ENCODE measurements around the gene STPG2.

The STPG2 gene

GRCh38 chr4:97953171-97953941, 189.9 kb downstream of the STPG2 start:
- no peaks in the 10 kb centered on the region for H4K20me1 ChIP-seq (ENCODE audit: insufficient read depth, low read length)
- H3K4me2 ChIP-seq (ENCODE audit: low read length) = no peak overlapping the region
- H3K79me2 ChIP-seq (ENCODE audit: low read length) = no peaks in the 10 kb centered on the region
- H3K9me3 ChIP-seq (ENCODE audit: insufficient read depth, low read length) = no peaks in the 10 kb centered on the region
- H3K4me1 ChIP-seq (ENCODE audit: low read length) = no peaks in the 10 kb centered on the region
- TF ChIP-seq EZH2phosphoT487 (IDR thresholded peaks at IDR 0.05; ENCODE audit: low read depth) = no peak
- TF ChIP-seq CTCF (IDR thresholded peaks at IDR 0.05; ENCODE audit: low read depth, low read length) = no peak
- H3K27ac ChIP-seq (ENCODE audit: low read length) = no peak overlapping the region
- no peak overlapping the region for H2AFZ ChIP-seq (ENCODE audit: low read depth, low read length)
- no peak overlapping the region for H3K9ac ChIP-seq (ENCODE audit: low read length)
- H3K36me3 ChIP-seq (replicated peaks; ENCODE audit: low read depth, low read length) = no peaks in the 10 kb centered on the region
- H3K4me3 ChIP-seq (ENCODE audit: low read length) = no peak overlapping the region
- no peaks in the 10 kb centered on the region for H3K27me3 ChIP-seq (ENCODE audit: low read depth, low read length)

- Histone ChIP-seq H3K4me3 (ENCODE audit: low read length) (no peak overlapping the region), H3K36me3 (replicated peaks; ENCODE audit: low read depth, low read length) (no peaks in the 10 kb centered on the region), H3K9ac (ENCODE audit: low read length) (no peak overlapping the region), H4K20me1 (ENCODE audit: insufficient read depth, low read length) (no peaks in the 10 kb centered on the region), H2AFZ (ENCODE audit: low read depth, low read length) (no peak overlapping the region), H3K79me2 (ENCODE audit: low read length) (no peaks in the 10 kb centered on the region), H3K4me2 (ENCODE audit: low read length) (no peak overlapping the region), H3K9me3 (ENCODE audit: insufficient read depth, low read length) (no peaks in the 10 kb centered on the region), H3K4me1 (ENCODE audit: low read length) (no peaks in the 10 kb centered on the region), H3K27me3 (ENCODE audit: low read depth, low read length) (no peaks in the 10 kb centered on the region), H3K27ac (ENCODE audit: low read length) (no peak overlapping the region)
- TF ChIP-seq EZH2phosphoT487 (IDR thresholded peaks at IDR 0.05; ENCODE audit: low read depth) = no peak
- no peak for TF ChIP-seq CTCF (IDR thresholded peaks at IDR 0.05; ENCODE audit: low read depth, low read length)
Measured at GRCh38 chr4:97952763-97953162, 190.5 kb downstream of the STPG2 start.

- H4K20me1 ChIP-seq (ENCODE audit: insufficient read depth, low read length) = no peaks in the 10 kb centered on the region
- no peaks in the 10 kb centered on the region for H3K36me3 ChIP-seq (replicated peaks; ENCODE audit: low read depth, low read length)
- no peaks in the 10 kb centered on the region for H3K27me3 ChIP-seq (ENCODE audit: low read depth, low read length)
- H3K27ac ChIP-seq (ENCODE audit: low read length) = no peak overlapping the region
- H2AFZ ChIP-seq (ENCODE audit: low read depth, low read length) = no peak overlapping the region
- H3K4me2 ChIP-seq (ENCODE audit: low read length) = no peak overlapping the region
- no peaks in the 10 kb centered on the region for H3K9me3 ChIP-seq (ENCODE audit: insufficient read depth, low read length)
- no peaks in the 10 kb centered on the region for H3K79me2 ChIP-seq (ENCODE audit: low read length)
- no peaks in the 10 kb centered on the region for H3K4me1 ChIP-seq (ENCODE audit: low read length)
- no peak for TF ChIP-seq CTCF (IDR thresholded peaks at IDR 0.05; ENCODE audit: low read depth, low read length)
- H3K9ac ChIP-seq (ENCODE audit: low read length) = no peak overlapping the region
- no peak overlapping the region for H3K4me3 ChIP-seq (ENCODE audit: low read length)
Measured at GRCh38 chr4:97950836-97951235, 192.4 kb downstream of the STPG2 start.

GRCh38 chr4:97942951-97943350, 200.3 kb downstream of the STPG2 start:
- H3K9me3 ChIP-seq (ENCODE audit: insufficient read depth, low read length) = no peaks in the 10 kb centered on the region
- H4K20me1 ChIP-seq (ENCODE audit: insufficient read depth, low read length) = no peaks in the 10 kb centered on the region
- H2AFZ ChIP-seq (ENCODE audit: low read depth, low read length) = no peak overlapping the region
- no peak overlapping the region for H3K9ac ChIP-seq (ENCODE audit: low read length)
- TF ChIP-seq CTCF (IDR thresholded peaks at IDR 0.05; ENCODE audit: low read depth, low read length) (no peak), EZH2phosphoT487 (IDR thresholded peaks at IDR 0.05; ENCODE audit: low read depth) (no peak)
- no peaks in the 10 kb centered on the region for H3K27me3 ChIP-seq (ENCODE audit: low read depth, low read length)
- no peaks in the 10 kb centered on the region for H3K79me2 ChIP-seq (ENCODE audit: low read length)
- no peaks in the 10 kb centered on the region for H3K36me3 ChIP-seq (replicated peaks; ENCODE audit: low read depth, low read length)
- no peak overlapping the region for H3K4me3 ChIP-seq (ENCODE audit: low read length)
- H3K4me1 ChIP-seq (ENCODE audit: low read length) = no peaks in the 10 kb centered on the region
- no peak overlapping the region for H3K4me2 ChIP-seq (ENCODE audit: low read length)
- H3K27ac ChIP-seq (ENCODE audit: low read length) = no peak overlapping the region

All from OCI-LY3 (cell line).